GM18499 (cell line): ENCODE measurements around the gene KDELR3.

Source experiments
- ATAC-seq: cut with Tn5 transposase; IDR thresholded peaks from one replicate; pipeline ENCODE4 v1.9.1; 2021; ENCODE audit warnings: moderate number of reproducible peaks; ENCODE audit not compliant: insufficient read depth, unreplicated experiment

KDELR3 gene

GRCh38 chr22:38467904-38468442, at the start of gene KDELR3:
TSS of gene KDELR3 (plus strand) at chr22:38468096. CDS start at chr22:38468234, 138 bp downstream.
- no peak for ATAC-seq

GRCh38 chr22:38418589-38418988, 49.3 kb upstream of the KDELR3 start:
- no peak for ATAC-seq

GRCh38 chr22:38419121-38419857, 48.6 kb upstream of the KDELR3 start:
- no peak for ATAC-seq

GRCh38 chr22:38419858-38420160, 48.1 kb upstream of the KDELR3 start:
- no peak for ATAC-seq

GRCh38 chr22:38420734-38421133, 47.2 kb upstream of the KDELR3 start:
- no peak for ATAC-seq

GRCh38 chr22:38422611-38423511, 45.0 kb upstream of the KDELR3 start:
- ATAC-seq = no peak

- ATAC-seq = no peak
These were observed 44.1 kb upstream of the KDELR3 start for GRCh38 chr22:38423512-38424503.

GRCh38 chr22:38424525-38425080, 43.3 kb upstream of the KDELR3 start:
- no peak for ATAC-seq

GRCh38 chr22:38426628-38427027, 41.3 kb upstream of the KDELR3 start:
- no peak for ATAC-seq

GRCh38 chr22:38427465-38427864, 40.4 kb upstream of the KDELR3 start:
- no peak for ATAC-seq

- no peak for ATAC-seq
These were observed 40.0 kb upstream of the KDELR3 start for GRCh38 chr22:38427940-38428339.

GRCh38 chr22:38428714-38429113, 39.2 kb upstream of the KDELR3 start:
- ATAC-seq = no peak

GRCh38 chr22:38429499-38430068, 38.3 kb upstream of the KDELR3 start:
- no peak for ATAC-seq

GRCh38 chr22:38431266-38432010, 36.5 kb upstream of the KDELR3 start:
- ATAC-seq = no peak

GRCh38 chr22:38432264-38432663, 35.6 kb upstream of the KDELR3 start:
- ATAC-seq = no peak

GRCh38 chr22:38433871-38434270, 34.0 kb upstream of the KDELR3 start:
- ATAC-seq = no peak

- ATAC-seq = no peak
These were observed 32.9 kb upstream of the KDELR3 start for GRCh38 chr22:38435010-38435409.

- no peak for ATAC-seq
These were observed 31.9 kb upstream of the KDELR3 start for GRCh38 chr22:38435965-38436364.
